ENCODE measurements around the gene ZBTB42.

The ZBTB42 gene

GRCh38 chr14:104802394-104803184, 1.7 kb downstream of the ZBTB42 start:
- Mint-ChIP-seq H3K36me3 (ENCODE audit: low read depth) (no peaks in the 10 kb centered on the region), H3K4me3 (peak overlapping the region; percentile 55), H3K27me3 (ENCODE audit: low read depth, poor library complexity) (peaks cover 47% of the 10 kb centered on the region), H3K27ac (no peak overlapping the region), H3K4me1 (peaks cover 37% of the 10 kb centered on the region), H3K9me3 (peaks cover 5% of the 10 kb centered on the region)
- TF ChIP-seq CTCF (IDR thresholded peaks at IDR 0.05), result no peak
- DNase-seq, result no peak

GRCh38 chr14:104803280-104803911, 2.5 kb downstream of the ZBTB42 start:
- peaks cover 47% of the 10 kb centered on the region for H3K27me3 Mint-ChIP-seq (ENCODE audit: low read depth, poor library complexity)
- peaks cover 31% of the 10 kb centered on the region for H3K4me1 Mint-ChIP-seq
- peaks cover 5% of the 10 kb centered on the region for H3K9me3 Mint-ChIP-seq
- no peak for DNase-seq
- no peaks in the 10 kb centered on the region for H3K36me3 Mint-ChIP-seq (ENCODE audit: low read depth)
- TF ChIP-seq CTCF (IDR thresholded peaks at IDR 0.05), result no peak
- no peak overlapping the region for H3K27ac Mint-ChIP-seq
- H3K4me3 Mint-ChIP-seq, result no peak overlapping the region

GRCh38 chr14:104803912-104804410, 3.1 kb downstream of the ZBTB42 start:
- Mint-ChIP-seq H3K4me3 (no peak overlapping the region), H3K27me3 (ENCODE audit: low read depth, poor library complexity) (peaks cover 43% of the 10 kb centered on the region), H3K4me1 (peaks cover 27% of the 10 kb centered on the region), H3K36me3 (ENCODE audit: low read depth) (no peaks in the 10 kb centered on the region), H3K9me3 (peaks cover 5% of the 10 kb centered on the region), H3K27ac (no peak overlapping the region)
- TF ChIP-seq CTCF (IDR thresholded peaks at IDR 0.05), result no peak
- DNase-seq, result no peak

- no peak overlapping the region for H3K4me3 Mint-ChIP-seq
Measured at GRCh38 chr14:104804481-104805325, 3.8 kb downstream of the ZBTB42 start.

GRCh38 chr14:104805326-104805678, 4.4 kb downstream of the ZBTB42 start:
- no peak for DNase-seq
- no peak for TF ChIP-seq CTCF (IDR thresholded peaks at IDR 0.05)
- Mint-ChIP-seq H3K36me3 (ENCODE audit: low read depth) (no peaks in the 10 kb centered on the region), H3K9me3 (peaks cover 5% of the 10 kb centered on the region), H3K27ac (no peak overlapping the region), H3K4me1 (peaks cover 16% of the 10 kb centered on the region), H3K4me3 (no peak overlapping the region), H3K27me3 (ENCODE audit: low read depth, poor library complexity) (peaks cover 33% of the 10 kb centered on the region)

More at GRCh38 chr14:104804481-104805325, 3.8 kb downstream of the ZBTB42 start:
- Mint-ChIP-seq H3K36me3 (ENCODE audit: low read depth) (no peaks in the 10 kb centered on the region), H3K9me3 (peaks cover 5% of the 10 kb centered on the region), H3K4me1 (peaks cover 19% of the 10 kb centered on the region), H3K27me3 (ENCODE audit: low read depth, poor library complexity) (peaks cover 36% of the 10 kb centered on the region), H3K27ac (no peak overlapping the region)
- TF ChIP-seq CTCF (IDR thresholded peaks at IDR 0.05), result no peak
- DNase-seq, result no peak
